PFSK-1 (cell line): Measurements from ENCODE around the gene ZEB1.

Source experiments
- FOXP2 ChIP-seq: optimal IDR thresholded peaks from 2 replicates; pipeline ENCODE3; 2011; ENCODE audit warnings: borderline replicate concordance, control low read depth, inconsistent platforms; ENCODE audit not compliant: insufficient read depth; ENCODE audit errors: extremely low read length, extremely low read depth
- POLR2AphosphoS5 ChIP-seq: IDR thresholded peaks from 2 replicates; pipeline ENCODE4 v1.6.1; 2012; ENCODE audit warnings: low read depth, mild to moderate bottlenecking, control low read depth, low read length, moderate library complexity

GRCh38 chr10:31467791-31468535, 148.9 kb downstream of the ZEB1 start:
- TF ChIP-seq FOXP2 (no peak), POLR2AphosphoS5 (no peak)
